Kidney (tissue), 14 donors: ENCODE results near the gene TRIM39. TPM values are rescaled to one million over a fixed set of nuclear protein-coding genes. Genes with fewer than 3 reads are reported as not detected.

Source experiments
- DNase-seq, 5 donors: peaks; one replicate each; pipeline ENCODE4 v3.0.0-alpha.2; 2013 to 2020
- FAIRE-seq: peaks from 2 replicates; lab custom pipeline; 2012; peaks lifted over from hg19 to GRCh38; lab: Jason Lieb, UNC
- H3K27ac ChIP-seq, 2 donors: one replicate each; pipeline ENCODE4 v1.7.0; 2013; ENCODE audit warnings: low read depth in 2 of 2, low read length in 2 of 2, inconsistent platforms in 1 of 2
- H3K27me3 ChIP-seq: one replicate; pipeline ENCODE4 v1.7.1; 2013; ENCODE audit warnings: low read length, inconsistent platforms; ENCODE audit not compliant: control insufficient read depth, insufficient read depth
- H3K36me3 ChIP-seq, 3 donors: one replicate each; pipeline versions ENCODE4 v1.7.0 to v1.7.1; 2013; ENCODE audit warnings: low read length in 3 of 3, control low read depth in 1 of 3, inconsistent platforms in 1 of 3; ENCODE audit not compliant: insufficient read depth in 3 of 3, control insufficient read depth in 2 of 3
- H3K4me1 ChIP-seq, 3 donors: one replicate each; pipeline versions ENCODE4 v1.7.0 to v1.7.1; 2013; ENCODE audit warnings: low read length in 3 of 3, inconsistent platforms in 1 of 3, low read depth in 1 of 3; ENCODE audit not compliant: control insufficient read depth in 2 of 3, insufficient read depth in 2 of 3
- H3K4me3 ChIP-seq, 3 donors: one replicate each; pipeline versions ENCODE4 v1.7.0 to v1.8.1; 2013; ENCODE audit warnings: low read length in 3 of 3, control low read depth in 1 of 3, inconsistent platforms in 1 of 3
- H3K9ac ChIP-seq, 3 donors: one replicate each; pipeline versions ENCODE4 v1.7.0 to v1.7.1; 2013; ENCODE audit warnings: low read length in 3 of 3, control low read depth in 1 of 3, inconsistent platforms in 1 of 3
- H3K9me3 ChIP-seq, 3 donors: one replicate each; pipeline versions ENCODE4 v1.7.0 to v1.7.1; 2013; ENCODE audit warnings: low read length in 3 of 3, control low read depth in 1 of 3, inconsistent platforms in 1 of 3; ENCODE audit not compliant: control insufficient read depth in 2 of 3, insufficient read depth in 1 of 3
- CTCF ChIP-seq: IDR thresholded peaks from 3 replicates; pipeline ENCODE4 v1.5.1; 2012; ENCODE audit warnings: mild to moderate bottlenecking, moderate library complexity, borderline replicate concordance; ENCODE audit not compliant: insufficient read depth; ENCODE audit errors: extremely low read depth
- intact Hi-C: fragments of 100-400 bp; cut with DNase I; formaldehyde crosslinking; loops from one replicate; pipeline ENCODE4 v1.11.1; 2022
- polyA plus RNA-seq: library from polyadenylated mRNA; stranded (reverse); fragments of 350-450 nt; fragmentation: Illumina TruSeq; extraction: RNeasy Lipid Tissue Mini Kit (QIAGEN cat#74804); gene quantifications from one replicate; pipeline ENCODE4 v1.2.3, GENCODE V29; 2014; ENCODE audit warnings: low read depth, low replicate concordance; ENCODE audit not compliant: insufficient read depth
- total RNA-seq: library from RNA; stranded (reverse); fragmentation: NEBNext Ultra II Directional; extraction: Animal tissue kit (Norgen Biotek cat#: 25700); gene quantifications from one replicate; pipeline ENCODE4 v1.2.1, GENCODE V29; 2021
- donor health status: control.
- donor health status: control.
- donor health status: control.
- donor health status: control.
- donor health status: control.
- donor health status: DM: yes; HTN: yes; CAD: no.
- donor health status: Normal renal cell carcinoma (clear cell type).

TRIM39 gene
- total and polyA plus RNA-seq, 2 donors from 2014 or later, result 8.6 to 17.7 TPM

- peak overlapping the region; percentile 21 to 77 (median 77) for H3K4me3 ChIP-seq
- FAIRE-seq (no peak), DNase-seq (no peak)
- peaks cover 0 to 8% (median 3%) of the 10 kb centered on the region in 3 donors for H3K4me1 ChIP-seq
- peak overlapping the region in 1 of 3 donors; percentile 21 for H3K9ac ChIP-seq
- no peak overlapping the region for H3K27ac ChIP-seq
- no peaks in the 10 kb centered on the region for H3K27me3 ChIP-seq
- no peak for TF ChIP-seq CTCF
- H3K9me3 ChIP-seq, result no peaks in the 10 kb centered on the region
- peaks cover 8 to 27% (median 18%) of the 10 kb centered on the region in 3 donors for H3K36me3 ChIP-seq
- intact Hi-C loops, result no loop called here
Observed at GRCh38 chr6:30344191-30344867, 17.6 kb downstream of the TRIM39 start.

GRCh38 chr6:30344868-30345671 is 18.3 kb downstream of the TRIM39 start, which contains the start of gene RPP21:
Gene RPP21 (plus strand): TSS chr6:30345156. CDS start chr6:30345172, 16 bp downstream.
- Histone ChIP-seq H3K36me3 (peaks cover 8 to 21% (median 12%) of the 10 kb centered on the region in 3 donors), H3K9me3 (no peaks in the 10 kb centered on the region), H3K27ac (peak within 1 kb of the TSS; percentile 83 to 87), H3K4me3 (peak within 1 kb of the TSS; percentile 67 to 77 (median 77)), H3K9ac (peak within 1 kb of the TSS; percentile 45 to 71 (median 66)), H3K4me1 (peaks cover 0 to 8% (median 3%) of the 10 kb centered on the region in 3 donors), H3K27me3 (no peaks in the 10 kb centered on the region)
- intact Hi-C loops, result no loop called here
- DNase-seq (peak; percentile 88 to 94 (median 93)), FAIRE-seq (no peak)
- no peak for TF ChIP-seq CTCF

DNA sequence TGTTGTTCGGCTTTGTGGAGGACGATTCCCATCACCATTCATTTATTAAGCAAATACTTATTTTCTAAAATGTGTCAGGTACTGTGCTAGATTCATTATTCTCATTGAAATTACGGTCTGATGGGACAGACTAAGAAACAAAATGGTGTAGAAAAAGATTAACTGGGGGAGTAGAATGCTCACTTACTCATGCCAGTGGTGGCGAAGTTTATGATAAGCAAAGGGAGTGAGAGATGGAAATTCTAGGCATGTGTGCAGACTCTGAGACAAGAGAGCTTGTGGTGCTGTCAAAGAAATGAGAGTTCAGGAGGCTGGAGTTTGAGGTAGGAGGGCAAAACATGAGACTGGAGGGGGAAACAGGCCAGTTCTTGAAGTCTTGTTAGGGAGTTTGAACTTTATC is 19.1 kb downstream of the TRIM39 start:
- Histone ChIP-seq H3K4me3 (peak overlapping the region in 2 of 3 donors; percentile 67 to 77), H3K9ac (no peak overlapping the region)
- no peak for FAIRE-seq

More for the DNA sequence above, 19.1 kb downstream of the TRIM39 start:
- H3K36me3 ChIP-seq, result peaks cover 7 to 17% (median 8%) of the 10 kb centered on the region in 3 donors
- intact Hi-C loops, result no loop called here
- H3K4me1 ChIP-seq, result peaks cover 0 to 8% (median 3%) of the 10 kb centered on the region in 3 donors
- no peaks in the 10 kb centered on the region for H3K9me3 ChIP-seq
- TF ChIP-seq CTCF, result no peak
- no peaks in the 10 kb centered on the region for H3K27me3 ChIP-seq
- no peak overlapping the region for H3K27ac ChIP-seq
- DNase-seq, result no peak
